Stimulated activated CD4-positive, alpha-beta T cell treated with anti-CD3 and anti-CD28 coated beads, Interleukin-2, amount 100 ng/mL, for 24 hours (primary cell): Measurements from ENCODE around the gene DNM3.

Experiments used
- DNase-seq, 2 donors: peaks; one replicate each; pipeline ENCODE4 v3.0.0-alpha.2; 2020

Gene DNM3

GRCh38 chr1:171819946-171820345, 21.4 kb upstream of the DNM3 start:
- no peak for DNase-seq

GRCh38 chr1:171826973-171827372, 14.3 kb upstream of the DNM3 start:
- DNase-seq, result no peak

- DNase-seq, result no peak
These were observed 12.5 kb upstream of the DNM3 start for GRCh38 chr1:171828794-171829193.

GRCh38 chr1:171833091-171833825, 8.0 kb upstream of the DNM3 start:
- no peak for DNase-seq

GRCh38 chr1:171834821-171835220, 6.5 kb upstream of the DNM3 start:
- no peak for DNase-seq

GRCh38 chr1:171835891-171836290, 5.4 kb upstream of the DNM3 start:
- DNase-seq, result no peak

GRCh38 chr1:171841931-171842761, 848 bp downstream of the DNM3 start:
- peak; percentile 5 to 21 for DNase-seq

GRCh38 chr1:171844381-171844780, 3.1 kb downstream of the DNM3 start:
- DNase-seq, result no peak

GRCh38 chr1:171845998-171846397, 4.7 kb downstream of the DNM3 start:
- DNase-seq, result no peak

GRCh38 chr1:171849245-171849898, 8.1 kb downstream of the DNM3 start:
- no peak for DNase-seq

GRCh38 chr1:171850651-171851350, 9.5 kb downstream of the DNM3 start:
- DNase-seq, result no peak

- no peak for DNase-seq
These were observed 11.0 kb downstream of the DNM3 start for GRCh38 chr1:171852272-171852671.

GRCh38 chr1:171855381-171855780, 14.1 kb downstream of the DNM3 start:
- no peak for DNase-seq

- DNase-seq, result no peak
These were observed 17.4 kb downstream of the DNM3 start for GRCh38 chr1:171858696-171859095.

GRCh38 chr1:171860696-171861095, 19.4 kb downstream of the DNM3 start:
- no peak for DNase-seq

- DNase-seq, result no peak
These were observed 22.2 kb downstream of the DNM3 start for GRCh38 chr1:171863531-171863930.

GRCh38 chr1:171864308-171864707, 23.0 kb downstream of the DNM3 start:
- DNase-seq, result no peak

GRCh38 chr1:171865106-171865505, 23.8 kb downstream of the DNM3 start:
- DNase-seq, result no peak

GRCh38 chr1:171867236-171867635, 25.9 kb downstream of the DNM3 start:
- no peak for DNase-seq

GRCh38 chr1:171868217-171868803, 27.0 kb downstream of the DNM3 start:
- DNase-seq, result no peak

- no peak for DNase-seq
These were observed 27.8 kb downstream of the DNM3 start for GRCh38 chr1:171869097-171869496.

GRCh38 chr1:171871848-171872247, 30.6 kb downstream of the DNM3 start:
- no peak for DNase-seq

GRCh38 chr1:171872430-171872829, 31.1 kb downstream of the DNM3 start:
- DNase-seq, result no peak
